Measurements from ENCODE around the gene MCM3. TPM values are rescaled to one million over a fixed set of nuclear protein-coding genes. Genes with fewer than 3 reads are reported as not detected.

Gene MCM3
- polyA plus RNA-seq, 1 donor from 2014 or later, result 8.6 TPM

DNA sequence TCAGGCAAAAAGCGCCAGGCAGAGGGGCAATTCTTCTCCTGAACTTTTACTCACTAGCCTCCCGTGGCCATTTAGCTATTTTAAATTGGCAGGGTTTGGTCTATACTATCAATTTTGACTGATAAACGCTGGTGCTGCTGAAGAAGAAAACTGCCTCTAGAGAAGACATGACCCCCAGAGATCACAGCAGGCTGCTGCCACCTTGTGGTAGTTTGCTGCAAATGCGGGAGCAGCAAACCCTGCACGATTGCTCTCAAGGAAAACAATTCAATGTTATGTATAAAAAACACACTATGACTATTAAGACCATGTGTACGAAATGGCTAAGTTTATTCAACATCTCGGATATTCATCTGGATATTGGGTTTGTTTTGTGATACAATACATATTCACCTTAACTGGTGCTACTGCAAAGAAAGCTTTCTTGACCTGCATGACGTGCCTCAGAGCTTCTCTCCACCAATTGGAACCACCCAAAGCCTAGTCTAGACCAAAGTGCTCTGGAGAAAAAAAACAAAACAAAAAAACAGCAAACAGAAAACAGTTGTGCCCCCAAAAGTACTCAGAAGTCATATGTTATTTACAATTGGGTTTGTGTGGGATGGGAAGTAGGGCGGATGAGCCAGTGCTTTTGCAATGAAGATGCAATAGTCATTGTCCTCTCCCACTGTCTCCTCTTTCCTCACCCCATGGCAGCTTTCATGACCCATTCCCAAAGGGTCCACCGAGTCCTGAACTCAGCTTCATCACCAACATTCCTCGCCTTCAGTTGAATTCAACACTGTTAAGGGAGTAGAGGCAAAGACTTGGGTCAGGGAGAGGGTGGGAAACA lies 20.6 kb downstream of the MCM3 start:
- Histone ChIP-seq H4K20me1 (ENCODE audit: insufficient read depth) (no peaks in the 10 kb centered on the region), H3K27ac (ENCODE audit: low read length) (no peak overlapping the region), H3K9me2 (ENCODE audit: insufficient read depth, low read length) (no peaks in the 10 kb centered on the region), H3K4me3 (ENCODE audit: low read length) (no peak overlapping the region), H3K9ac (ENCODE audit: low read length) (no peak overlapping the region), H3F3A (ENCODE audit: insufficient read depth, low read length, poor library complexity, severe bottlenecking) (no peaks in the 10 kb centered on the region), H3K79me2 (replicated peaks; ENCODE audit: insufficient read depth, low read length) (no peaks in the 10 kb centered on the region), H3K27me3 (ENCODE audit: insufficient read depth, low read depth, low read length) (no peaks in the 10 kb centered on the region), H3K4me2 (ENCODE audit: low read length) (no peak overlapping the region), H2AFZ (ENCODE audit: low read depth, low read length) (no peak overlapping the region), H3K36me3 (ENCODE audit: insufficient read depth, low read length) (no peaks in the 10 kb centered on the region), H3K9me3 (ENCODE audit: low read length) (no peaks in the 10 kb centered on the region)
- peak; percentile 90 for TF ChIP-seq SMC3 (conservative IDR thresholded peaks at IDR 0.05; ENCODE audit: poor library complexity)
- no peak for TF ChIP-seq POLR2AphosphoS5 (IDR thresholded peaks at IDR 0.05)
- TF ChIP-seq RAD21 (conservative IDR thresholded peaks at IDR 0.05), result peak; percentile 83
- TF ChIP-seq, protein P1, sequence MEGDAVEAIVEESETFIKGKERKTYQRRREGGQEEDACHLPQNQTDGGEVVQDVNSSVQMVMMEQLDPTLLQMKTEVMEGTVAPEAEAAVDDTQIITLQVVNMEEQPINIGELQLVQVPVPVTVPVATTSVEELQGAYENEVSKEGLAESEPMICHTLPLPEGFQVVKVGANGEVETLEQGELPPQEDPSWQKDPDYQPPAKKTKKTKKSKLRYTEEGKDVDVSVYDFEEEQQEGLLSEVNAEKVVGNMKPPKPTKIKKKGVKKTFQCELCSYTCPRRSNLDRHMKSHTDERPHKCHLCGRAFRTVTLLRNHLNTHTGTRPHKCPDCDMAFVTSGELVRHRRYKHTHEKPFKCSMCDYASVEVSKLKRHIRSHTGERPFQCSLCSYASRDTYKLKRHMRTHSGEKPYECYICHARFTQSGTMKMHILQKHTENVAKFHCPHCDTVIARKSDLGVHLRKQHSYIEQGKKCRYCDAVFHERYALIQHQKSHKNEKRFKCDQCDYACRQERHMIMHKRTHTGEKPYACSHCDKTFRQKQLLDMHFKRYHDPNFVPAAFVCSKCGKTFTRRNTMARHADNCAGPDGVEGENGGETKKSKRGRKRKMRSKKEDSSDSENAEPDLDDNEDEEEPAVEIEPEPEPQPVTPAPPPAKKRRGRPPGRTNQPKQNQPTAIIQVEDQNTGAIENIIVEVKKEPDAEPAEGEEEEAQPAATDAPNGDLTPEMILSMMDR (IDR thresholded peaks at IDR 0.05; ENCODE audit: poor library complexity, severe bottlenecking), result peak; percentile 90

GRCh38 chr6:52262620-52263344 lies 21.8 kb downstream of the MCM3 start:
- H3K9ac ChIP-seq (ENCODE audit: low read length), result no peak overlapping the region
- H3K79me2 ChIP-seq (replicated peaks; ENCODE audit: insufficient read depth, low read length), result no peaks in the 10 kb centered on the region
- H3K4me2 ChIP-seq (ENCODE audit: low read length), result no peak overlapping the region
- no peak overlapping the region for H2AFZ ChIP-seq (ENCODE audit: low read depth, low read length)
- H3K36me3 ChIP-seq (ENCODE audit: insufficient read depth, low read length), result no peaks in the 10 kb centered on the region
- TF ChIP-seq, protein P2, sequence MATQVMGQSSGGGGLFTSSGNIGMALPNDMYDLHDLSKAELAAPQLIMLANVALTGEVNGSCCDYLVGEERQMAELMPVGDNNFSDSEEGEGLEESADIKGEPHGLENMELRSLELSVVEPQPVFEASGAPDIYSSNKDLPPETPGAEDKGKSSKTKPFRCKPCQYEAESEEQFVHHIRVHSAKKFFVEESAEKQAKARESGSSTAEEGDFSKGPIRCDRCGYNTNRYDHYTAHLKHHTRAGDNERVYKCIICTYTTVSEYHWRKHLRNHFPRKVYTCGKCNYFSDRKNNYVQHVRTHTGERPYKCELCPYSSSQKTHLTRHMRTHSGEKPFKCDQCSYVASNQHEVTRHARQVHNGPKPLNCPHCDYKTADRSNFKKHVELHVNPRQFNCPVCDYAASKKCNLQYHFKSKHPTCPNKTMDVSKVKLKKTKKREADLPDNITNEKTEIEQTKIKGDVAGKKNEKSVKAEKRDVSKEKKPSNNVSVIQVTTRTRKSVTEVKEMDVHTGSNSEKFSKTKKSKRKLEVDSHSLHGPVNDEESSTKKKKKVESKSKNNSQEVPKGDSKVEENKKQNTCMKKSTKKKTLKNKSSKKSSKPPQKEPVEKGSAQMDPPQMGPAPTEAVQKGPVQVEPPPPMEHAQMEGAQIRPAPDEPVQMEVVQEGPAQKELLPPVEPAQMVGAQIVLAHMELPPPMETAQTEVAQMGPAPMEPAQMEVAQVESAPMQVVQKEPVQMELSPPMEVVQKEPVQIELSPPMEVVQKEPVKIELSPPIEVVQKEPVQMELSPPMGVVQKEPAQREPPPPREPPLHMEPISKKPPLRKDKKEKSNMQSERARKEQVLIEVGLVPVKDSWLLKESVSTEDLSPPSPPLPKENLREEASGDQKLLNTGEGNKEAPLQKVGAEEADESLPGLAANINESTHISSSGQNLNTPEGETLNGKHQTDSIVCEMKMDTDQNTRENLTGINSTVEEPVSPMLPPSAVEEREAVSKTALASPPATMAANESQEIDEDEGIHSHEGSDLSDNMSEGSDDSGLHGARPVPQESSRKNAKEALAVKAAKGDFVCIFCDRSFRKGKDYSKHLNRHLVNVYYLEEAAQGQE (IDR thresholded peaks at IDR 0.05; ENCODE audit: borderline replicate concordance), result no peak
- TF ChIP-seq POLR2AphosphoS5 (IDR thresholded peaks at IDR 0.05), result no peak
- no peak for TF ChIP-seq SMC3 (conservative IDR thresholded peaks at IDR 0.05; ENCODE audit: poor library complexity)
- TF ChIP-seq, protein P1 (IDR thresholded peaks at IDR 0.05; ENCODE audit: poor library complexity, severe bottlenecking), result no peak
- no peak for TF ChIP-seq MXI1 (conservative IDR thresholded peaks at IDR 0.05; ENCODE audit: poor library complexity, severe bottlenecking)
- TF ChIP-seq EP300 (conservative IDR thresholded peaks at IDR 0.05; ENCODE audit: poor library complexity, severe bottlenecking), result no peak
- TF ChIP-seq EZH2 (IDR thresholded peaks at IDR 0.05; ENCODE audit: borderline replicate concordance, insufficient read depth, low read length, poor library complexity, severe bottlenecking), result no peak
- no peak for TF ChIP-seq RAD21 (conservative IDR thresholded peaks at IDR 0.05)
- no peak for TF ChIP-seq TAF1 (IDR thresholded peaks at IDR 0.05; ENCODE audit: low read depth)
- no peaks in the 10 kb centered on the region for H4K20me1 ChIP-seq (ENCODE audit: insufficient read depth)
- no peaks in the 10 kb centered on the region for H3K9me2 ChIP-seq (ENCODE audit: insufficient read depth, low read length)
- H3K27me3 ChIP-seq (ENCODE audit: insufficient read depth, low read depth, low read length), result no peaks in the 10 kb centered on the region
- H3K4me3 ChIP-seq (ENCODE audit: low read length), result no peak overlapping the region
- H3K27ac ChIP-seq (ENCODE audit: low read length), result no peak overlapping the region
- no peaks in the 10 kb centered on the region for H3K9me3 ChIP-seq (ENCODE audit: low read length)
- no peaks in the 10 kb centered on the region for H3F3A ChIP-seq (ENCODE audit: insufficient read depth, low read length, poor library complexity, severe bottlenecking)
